ENCODE results near the gene ZDHHC5. TPM values are rescaled to one million over a fixed set of nuclear protein-coding genes. Genes with fewer than 3 reads are reported as not detected.
A peak's percentile ranks its signal among the peaks of the same experiment; 100 is the strongest.
"Not testable (repeated sequence)": the region's sequence is repeated elsewhere in the genome, so short reads cannot be mapped to it uniquely, and the experiment has no call there.

ZDHHC5 gene
- total RNA-seq, 4 donors from 2014 or later: 36.5 to 57.7 (median 47.8) TPM

GRCh38 chr11:57711414-57712255 is 43.7 kb downstream of the ZDHHC5 start, which contains the start of gene MED19:
Gene MED19, minus strand, starts transcription at chr11:57712215. Its CDS starts 36 bp downstream, at chr11:57712179.
- Histone ChIP-seq H3K27me3 (no peaks in the 10 kb centered on the region), H3K9me3 (no peaks in the 10 kb centered on the region), H3K4me3 (peak within 1 kb of the TSS; percentile 88 to 98 (median 90)), H3K36me3 (peaks cover 0 to 14% (median 5%) of the 10 kb centered on the region in 4 donors), H3K4me1 (peaks cover 33 to 44% (median 39%) of the 10 kb centered on the region in 4 donors), H3K27ac (replicated peaks in 1 of 4) (peak within 1 kb of the TSS; percentile 89 to 96 (median 92))
- intact Hi-C loops (cut with DNase I): loop anchor here (2.0 kb wide), 1 partner anchor 41 kb away; no protein-coding TSS in a partner anchor
- DNase-seq (ENCODE audit: extremely low spot score): peak; percentile 97
- TF ChIP-seq POLR2AphosphoS5 (IDR thresholded peaks at IDR 0.05): peak in 1 of 2 donors; percentile 87
- TF ChIP-seq POLR2A (IDR thresholded peaks at IDR 0.05; ENCODE audit: low read depth): no peak
- no peak for TF ChIP-seq CTCF (IDR thresholded peaks at IDR 0.05)
- 15% methylated on average over 22 of the region's 51 CpGs for WGBS

- peaks cover 0 to 14% (median 5%) of the 10 kb centered on the region in 4 donors for H3K36me3 ChIP-seq
- H3K4me3 ChIP-seq: peak within 1 kb of the TSS; percentile 88 to 98 (median 90)
- H3K27me3 ChIP-seq: no peaks in the 10 kb centered on the region
- 0% methylated on average over 24 of the region's 53 CpGs for WGBS
- TF ChIP-seq POLR2A (IDR thresholded peaks at IDR 0.05; ENCODE audit: low read depth) (peak; percentile 16), EP300 (IDR thresholded peaks at IDR 0.05) (no peak), CTCF (IDR thresholded peaks at IDR 0.05) (no peak), POLR2AphosphoS5 (IDR thresholded peaks at IDR 0.05) (peak; percentile 77)
- intact Hi-C loops (cut with DNase I): no loop called here
- H3K27ac ChIP-seq (replicated peaks in 1 of 4): peak within 1 kb of the TSS; percentile 89 to 96 (median 92)
- DNase-seq (ENCODE audit: extremely low spot score): peak; percentile 97
- no peaks in the 10 kb centered on the region for H3K9me3 ChIP-seq
- peaks cover 33 to 44% (median 39%) of the 10 kb centered on the region in 4 donors for H3K4me1 ChIP-seq
These were observed 44.6 kb downstream of the ZDHHC5 start, which contains the start of gene TMX2 for GRCh38 chr11:57712256-57713150. Gene TMX2, plus strand, starts transcription at chr11:57712593. Its CDS starts 26 bp downstream, at chr11:57712619.

GRCh38 chr11:57713835-57714234 is 45.9 kb downstream of the ZDHHC5 start:
- Histone ChIP-seq H3K4me3 (peak overlapping the region; percentile 88 to 98 (median 90)), H3K9me3 (no peaks in the 10 kb centered on the region), H3K27ac (replicated peaks in 1 of 4) (no peak overlapping the region), H3K27me3 (no peaks in the 10 kb centered on the region), H3K4me1 (peaks cover 33 to 44% (median 39%) of the 10 kb centered on the region in 4 donors), H3K36me3 (peaks cover 0 to 21% (median 7%) of the 10 kb centered on the region in 4 donors)
- WGBS: 89% methylated on average over 2 of the region's 2 CpGs
- TF ChIP-seq POLR2A (IDR thresholded peaks at IDR 0.05; ENCODE audit: low read depth): no peak
- TF ChIP-seq CTCF (IDR thresholded peaks at IDR 0.05): no peak
- no peak for TF ChIP-seq EP300 (IDR thresholded peaks at IDR 0.05)
- no peak for TF ChIP-seq POLR2AphosphoS5 (IDR thresholded peaks at IDR 0.05)
- DNase-seq (ENCODE audit: extremely low spot score): no peak
- intact Hi-C loops (cut with DNase I): no loop called here

GRCh38 chr11:57716726-57717125 is 48.8 kb downstream of the ZDHHC5 start:
- H3K9me3 ChIP-seq; H3K27ac ChIP-seq (replicated peaks in 1 of 4); H3K27me3 ChIP-seq; intact Hi-C loops (cut with DNase I); H3K4me3 ChIP-seq; DNase-seq (ENCODE audit: extremely low spot score): not testable (repeated sequence)
- Histone ChIP-seq H3K4me1 (peaks cover 23 to 24% (median 24%) of the 10 kb centered on the region in 4 donors), H3K36me3 (peaks cover 0 to 26% (median 17%) of the 10 kb centered on the region in 4 donors)
- 96% methylated on average over 19 of the region's 34 CpGs for WGBS

All from esophagus muscularis mucosa (tissue), 4 donors.